Activated B cell treated with CpG ODN at 0.5 μM for 24 hours (primary cell): Measurements from ENCODE around the gene GIGYF2. TPM values are rescaled to one million over a fixed set of nuclear protein-coding genes. Genes with fewer than 3 reads are reported as not detected.

ENCODE experiments used
- ATAC-seq: fragments of 200-7000 bp; cut with Tn5 transposase; one replicate; pipeline ENCODE4 v1.10.0; 2021; ENCODE audit warnings: low read depth, mild to moderate bottlenecking, moderate library complexity
- CTCF ChIA-PET: fragments of 350-600 bp; sonication (Branson Sonifier 250); formaldehyde crosslinking; loops from one replicate; lab custom pipeline; 2021; ENCODE audit warnings: antibody characterized with exemption; lab: Charles Lee
- POLR2A ChIA-PET: fragments of 350-600 bp; sonication (Branson Sonifier 250); formaldehyde crosslinking; loops from one replicate; lab custom pipeline; 2021; ENCODE audit warnings: antibody characterized with exemption; lab: Charles Lee
- DNase-seq: peaks from one replicate; pipeline ENCODE4 v3.0.0; 2022
- H3K27ac Mint-ChIP-seq: one replicate; pipeline ENCODE4 v1.8.0; 2020; ENCODE audit warnings: mixed read lengths
- H3K27me3 Mint-ChIP-seq: one replicate; pipeline ENCODE4 v1.8.0; 2021; ENCODE audit warnings: mixed read lengths
- H3K36me3 Mint-ChIP-seq: one replicate; pipeline ENCODE4 v1.8.0; 2021; ENCODE audit warnings: low read depth, mixed read lengths
- H3K4me1 Mint-ChIP-seq: one replicate; pipeline ENCODE4 v1.8.0; 2021; ENCODE audit warnings: mixed read lengths
- H3K4me3 Mint-ChIP-seq: one replicate; pipeline ENCODE4 v1.8.0; 2020; ENCODE audit warnings: mild to moderate bottlenecking, mixed read lengths
- H3K9me3 Mint-ChIP-seq: one replicate; pipeline ENCODE4 v1.8.0; 2020; ENCODE audit warnings: mixed read lengths
- CTCF ChIP-seq: fragments of 200-600 bp; IDR thresholded peaks from one replicate; pipeline ENCODE4 v1.8.0; 2022; ENCODE audit warnings: antibody characterized with exemption, mild to moderate bottlenecking
- intact Hi-C: fragments of 100-400 bp; cut with micrococcal nuclease; formaldehyde crosslinking; loops from one replicate; pipeline ENCODE4 v1.15.1; 2024
- total RNA-seq: library from RNA; stranded (reverse); gene quantifications from 2 replicates; pipeline ENCODE4 v1.2.3, GENCODE V29; 2022

Gene GIGYF2
- total RNA-seq, 1 donor from 2014 or later, result 77.9 TPM

GRCh38 chr2:232731470-232731869 lies 34.3 kb downstream of the GIGYF2 start:
- ATAC-seq, result no peak
- ChIA-PET POLR2A (interaction anchor here (0.6 to 0.7 kb wide), 3 partner anchors 106 to 1684 kb away, joined by 3 read pairs; no protein-coding TSS in a partner anchor), CTCF (no interaction called here)
- Mint-ChIP-seq H3K4me3 (no peak overlapping the region), H3K9me3 (no peaks in the 10 kb centered on the region), H3K27me3 (no peaks in the 10 kb centered on the region), H3K36me3 (peaks cover 66% of the 10 kb centered on the region), H3K4me1 (no peaks in the 10 kb centered on the region), H3K27ac (no peak overlapping the region)
- intact Hi-C loops, result no loop called here
- DNase-seq, result no peak
- no peak for TF ChIP-seq CTCF

GRCh38 chr2:232741294-232741693 lies 44.2 kb downstream of the GIGYF2 start:
- Mint-ChIP-seq H3K27me3 (no peaks in the 10 kb centered on the region), H3K36me3 (peaks cover 34% of the 10 kb centered on the region), H3K4me3 (no peak overlapping the region), H3K9me3 (no peaks in the 10 kb centered on the region), H3K27ac (no peak overlapping the region), H3K4me1 (peaks cover 3% of the 10 kb centered on the region)
- POLR2A ChIA-PET, result no interaction called here
- intact Hi-C loops, result no loop called here
- DNase-seq, result no peak
- CTCF ChIA-PET, result no interaction called here
- no peak for TF ChIP-seq CTCF
- ATAC-seq, result no peak

GRCh38 chr2:232741972-232742371 lies 44.8 kb downstream of the GIGYF2 start:
- CTCF ChIA-PET, result no interaction called here
- Mint-ChIP-seq H3K27me3 (no peaks in the 10 kb centered on the region), H3K36me3 (peaks cover 29% of the 10 kb centered on the region), H3K9me3 (no peaks in the 10 kb centered on the region), H3K27ac (no peak overlapping the region), H3K4me1 (peaks cover 3% of the 10 kb centered on the region), H3K4me3 (no peak overlapping the region)
- POLR2A ChIA-PET, result no interaction called here
- no peak for TF ChIP-seq CTCF
- intact Hi-C loops, result no loop called here
- DNase-seq, result no peak
- ATAC-seq, result no peak

- Mint-ChIP-seq H3K36me3 (peaks cover 37% of the 10 kb centered on the region), H3K9me3 (no peaks in the 10 kb centered on the region), H3K27ac (no peak overlapping the region), H3K4me3 (no peak overlapping the region), H3K4me1 (peaks cover 3% of the 10 kb centered on the region), H3K27me3 (no peaks in the 10 kb centered on the region)
- ATAC-seq, result no peak
- TF ChIP-seq CTCF, result no peak
- POLR2A ChIA-PET, result no interaction called here
- intact Hi-C loops, result no loop called here
- CTCF ChIA-PET, result no interaction called here
- no peak for DNase-seq
Observed at GRCh38 chr2:232744963-232745362, 47.8 kb downstream of the GIGYF2 start.

- DNase-seq (no peak), ATAC-seq (no peak)
- ChIA-PET CTCF (no interaction called here), POLR2A (interaction anchor here (0.6 kb wide), 1 partner anchor 114 kb away, joined by 7 read pairs; no protein-coding TSS in a partner anchor)
- Mint-ChIP-seq H3K4me1 (no peaks in the 10 kb centered on the region), H3K9me3 (no peaks in the 10 kb centered on the region), H3K4me3 (no peak overlapping the region), H3K36me3 (peaks cover 50% of the 10 kb centered on the region), H3K27me3 (no peaks in the 10 kb centered on the region), H3K27ac (no peak overlapping the region)
- intact Hi-C loops, result no loop called here
- TF ChIP-seq CTCF, result no peak
Observed at GRCh38 chr2:232748038-232748437, 50.9 kb downstream of the GIGYF2 start.
